Calu3 (cell line): ENCODE measurements around the gene KIF19. TPM values are rescaled to one million over a fixed set of nuclear protein-coding genes. Genes with fewer than 3 reads are reported as not detected.

Experiments used
- BruUV-seq: library from RNA; stranded (reverse); fragments of 400-500 nt; replicated peaks from 2 replicates; lab custom pipeline; 2021; lab: Mats Ljungman, UMichigan
- CTCF ChIA-PET: fragments of 300-600 bp; sonication (Branson Sonifier 250); formaldehyde crosslinking; loops from one replicate; lab custom pipeline; 2022; ENCODE audit warnings: antibody characterized with exemption; lab: Charles Lee
- DNase-seq: peaks from one replicate; pipeline ENCODE4 v3.0.0; 2022
- H3K27ac Mint-ChIP-seq: one replicate; pipeline ENCODE4 v1.8.0; 2022; ENCODE audit warnings: mixed read lengths; ENCODE audit not compliant: unreplicated experiment
- H3K27me3 Mint-ChIP-seq: one replicate; pipeline ENCODE4 v1.8.0; 2022; ENCODE audit warnings: mixed read lengths; ENCODE audit not compliant: unreplicated experiment
- H3K36me3 Mint-ChIP-seq: one replicate; pipeline ENCODE4 v1.8.0; 2022; ENCODE audit warnings: mild to moderate bottlenecking, moderate library complexity, mixed read lengths; ENCODE audit not compliant: insufficient read depth, unreplicated experiment
- H3K4me1 Mint-ChIP-seq: one replicate; pipeline ENCODE4 v1.8.0; 2022; ENCODE audit warnings: mild to moderate bottlenecking, low read depth, mixed read lengths; ENCODE audit not compliant: unreplicated experiment
- H3K4me3 Mint-ChIP-seq: one replicate; pipeline ENCODE4 v1.8.0; 2022; ENCODE audit warnings: mild to moderate bottlenecking, low read depth, moderate library complexity, mixed read lengths; ENCODE audit not compliant: unreplicated experiment
- H3K9me3 Mint-ChIP-seq: one replicate; pipeline ENCODE4 v1.8.0; 2022; ENCODE audit warnings: low read depth, mixed read lengths; ENCODE audit not compliant: unreplicated experiment
- CTCF ChIP-seq: fragments of 200-600 bp; IDR thresholded peaks from one replicate; pipeline ENCODE4 v1.8.0; 2022; ENCODE audit warnings: antibody characterized with exemption; ENCODE audit not compliant: unreplicated experiment
- intact Hi-C: fragments of 100-400 bp; cut with micrococcal nuclease; formaldehyde crosslinking; loops from one replicate; pipeline ENCODE4 v1.10.0; 2022; ENCODE audit not compliant: unreplicated experiment
- total RNA-seq: library from RNA; stranded (reverse); gene quantifications from 2 replicates; pipeline ENCODE4 v1.2.3, GENCODE V29; 2022

KIF19 gene
- total RNA-seq, 1 experiment from 2014 or later: not detected

- CTCF ChIA-PET: interaction anchor here (0.6 to 1.6 kb wide), 3 partner anchors 8 to 297 kb away, joined by 3 read pairs; partner anchors contain the start of gene BTBD17
- no peak overlapping the region for H3K4me3 Mint-ChIP-seq
- peaks cover 96% of the 10 kb centered on the region for H3K27me3 Mint-ChIP-seq
- intact Hi-C loops: no loop called here
- TF ChIP-seq CTCF: no peak
- H3K27ac Mint-ChIP-seq: no peak overlapping the region
- DNase-seq: no peak
- peaks cover 5% of the 10 kb centered on the region for H3K36me3 Mint-ChIP-seq
- H3K9me3 Mint-ChIP-seq: no peaks in the 10 kb centered on the region
- peaks cover 9% of the 10 kb centered on the region for H3K4me1 Mint-ChIP-seq
- no TSS peak for BruUV-seq
Observed at GRCh38 chr17:74351552-74352210, 25.7 kb downstream of the KIF19 start.

GRCh38 chr17:74353446-74354060, 27.5 kb downstream of the KIF19 start:
- H3K36me3 Mint-ChIP-seq: no peaks in the 10 kb centered on the region
- H3K27ac Mint-ChIP-seq: no peak overlapping the region
- CTCF ChIA-PET: interaction anchor here (0.8 kb wide), 1 partner anchor 26 kb away, joined by 3 read pairs; no protein-coding TSS in a partner anchor
- H3K4me1 Mint-ChIP-seq: peaks cover 9% of the 10 kb centered on the region
- intact Hi-C loops: loop anchor here (2.0 kb wide), 1 partner anchor 53 kb away; no protein-coding TSS in a partner anchor
- no peak for TF ChIP-seq CTCF
- no peak overlapping the region for H3K4me3 Mint-ChIP-seq
- no peak for DNase-seq
- BruUV-seq: no TSS peak
- H3K27me3 Mint-ChIP-seq: peaks cover 90% of the 10 kb centered on the region
- H3K9me3 Mint-ChIP-seq: no peaks in the 10 kb centered on the region

GRCh38 chr17:74354123-74354522, 28.1 kb downstream of the KIF19 start:
- peak; percentile 84 for TF ChIP-seq CTCF
- intact Hi-C loops: loop anchor here (2.0 kb wide), 1 partner anchor 53 kb away; no protein-coding TSS in a partner anchor
- peaks cover 90% of the 10 kb centered on the region for H3K27me3 Mint-ChIP-seq
- no peaks in the 10 kb centered on the region for H3K9me3 Mint-ChIP-seq
- H3K4me3 Mint-ChIP-seq: peak overlapping the region; percentile 22
- H3K36me3 Mint-ChIP-seq: no peaks in the 10 kb centered on the region
- CTCF ChIA-PET: no interaction called here
- peaks cover 9% of the 10 kb centered on the region for H3K4me1 Mint-ChIP-seq
- BruUV-seq: no TSS peak
- DNase-seq: peak; percentile 76
- no peak overlapping the region for H3K27ac Mint-ChIP-seq

GRCh38 chr17:74354561-74354960, 28.5 kb downstream of the KIF19 start:
- BruUV-seq: no TSS peak
- H3K27ac Mint-ChIP-seq: no peak overlapping the region
- intact Hi-C loops: loop anchor here (2.0 kb wide), 1 partner anchor 54 kb away; no protein-coding TSS in a partner anchor
- CTCF ChIA-PET: no interaction called here
- H3K27me3 Mint-ChIP-seq: peaks cover 90% of the 10 kb centered on the region
- DNase-seq: no peak
- no peaks in the 10 kb centered on the region for H3K36me3 Mint-ChIP-seq
- no peak for TF ChIP-seq CTCF
- H3K4me1 Mint-ChIP-seq: peaks cover 9% of the 10 kb centered on the region
- no peak overlapping the region for H3K4me3 Mint-ChIP-seq
- no peaks in the 10 kb centered on the region for H3K9me3 Mint-ChIP-seq
